GM10266 (cell line): ENCODE measurements around the gene PARP3.

Experiments used
- DNase-seq: peaks from one replicate; pipeline ENCODE4 v3.0.0; 2012; ENCODE audit errors: extremely low spot score
- CTCF ChIP-seq: IDR thresholded peaks from 2 replicates; pipeline ENCODE4 v1.5.1; 2012; ENCODE audit warnings: mild to moderate bottlenecking, low read depth; ENCODE audit not compliant: control insufficient read depth, insufficient read depth; ENCODE audit errors: missing control alignments

Gene PARP3

GRCh38 chr3:51978143-51978502 is 36.0 kb downstream of the PARP3 start:
- no peak for DNase-seq
- no peak for TF ChIP-seq CTCF

DNA sequence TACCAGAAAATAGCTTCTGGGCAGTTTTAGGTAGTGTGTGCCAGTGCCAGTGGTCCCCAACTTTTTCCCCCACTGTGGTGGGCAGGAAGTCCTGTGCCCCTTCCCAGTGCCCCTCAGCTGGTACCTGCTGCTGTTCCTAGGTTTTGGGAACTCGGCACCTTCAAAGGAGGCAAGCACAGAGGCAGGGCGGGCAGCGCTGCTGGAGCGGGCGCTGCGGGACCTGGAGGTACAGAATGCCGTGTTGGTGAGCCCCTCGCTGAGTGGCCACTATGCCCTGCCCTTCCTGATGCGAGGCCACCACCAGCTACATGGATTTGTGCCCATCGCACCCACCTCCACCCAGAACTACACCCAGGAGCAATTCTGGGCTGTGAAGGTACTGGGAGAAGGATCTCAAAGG is 38.1 kb downstream of the PARP3 start:
- no peak for DNase-seq
- no peak for TF ChIP-seq CTCF

DNA sequence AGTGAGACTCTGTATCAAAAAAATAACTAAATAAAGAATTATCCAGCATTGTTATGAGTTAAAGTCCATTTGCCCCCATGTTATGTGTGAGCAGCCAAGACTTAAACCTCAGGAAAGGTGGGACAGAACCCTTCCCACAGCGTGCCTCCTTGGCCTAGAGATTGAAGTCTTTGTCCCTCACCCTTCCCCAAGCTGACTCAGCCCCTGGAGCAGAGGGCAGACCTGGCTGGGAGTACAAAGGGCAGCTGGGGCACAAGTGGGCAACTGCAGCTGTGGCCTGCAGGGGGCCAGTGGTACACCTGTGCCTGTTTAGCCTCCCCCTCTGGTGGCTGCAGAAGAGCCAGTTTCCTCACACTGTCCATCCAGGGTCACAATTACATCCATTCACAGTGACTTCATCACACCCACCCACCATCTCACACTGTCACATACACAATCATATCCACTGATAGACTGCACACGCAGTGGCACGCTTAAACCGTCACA is 40.2 kb downstream of the PARP3 start:
- TF ChIP-seq CTCF: peak; percentile 60
- DNase-seq: peak; percentile 79

GRCh38 chr3:51982838-51983577 is 40.8 kb downstream of the PARP3 start, which contains the start of gene ACY1:
ACY1 (plus strand) TSS chr3:51983535; CDS start chr3:51984065, 530 bp downstream.
- TF ChIP-seq CTCF: no peak
- peak; percentile 97 for DNase-seq

DNA sequence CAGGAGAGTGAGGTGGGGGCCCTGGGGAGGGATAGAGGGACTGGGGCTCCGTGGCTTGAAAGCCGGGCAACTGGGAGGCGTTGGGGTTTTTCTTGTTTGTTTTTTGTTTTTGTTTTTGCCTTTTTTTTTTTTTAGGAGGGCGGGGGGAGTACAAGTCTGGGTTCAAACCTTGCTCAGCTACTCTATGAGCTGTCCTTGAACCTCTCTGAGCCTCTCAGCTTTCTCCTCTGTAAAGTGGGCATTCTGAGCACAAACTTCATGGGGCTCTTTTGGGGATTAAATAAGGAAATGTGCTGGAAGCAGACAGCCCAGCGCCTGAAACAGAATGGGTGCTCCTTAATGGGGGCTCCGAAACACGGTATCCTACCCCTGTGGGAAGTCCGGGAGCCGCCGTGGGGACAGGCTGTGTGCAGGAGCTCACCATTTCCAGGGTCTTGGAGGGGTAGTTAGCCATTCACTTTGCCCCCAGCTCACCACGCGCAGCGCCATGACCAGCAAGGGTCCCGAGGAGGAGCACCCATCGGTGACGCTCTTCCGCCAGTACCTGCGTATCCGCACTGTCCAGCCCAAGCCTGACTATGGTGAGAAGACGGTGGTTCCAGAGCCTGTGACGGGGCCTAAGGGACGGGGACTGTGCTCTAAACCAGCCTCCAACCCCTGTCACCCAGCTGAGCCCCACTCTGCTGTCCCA is 41.6 kb downstream of the PARP3 start:
- no peak for DNase-seq
- TF ChIP-seq CTCF: no peak

DNA sequence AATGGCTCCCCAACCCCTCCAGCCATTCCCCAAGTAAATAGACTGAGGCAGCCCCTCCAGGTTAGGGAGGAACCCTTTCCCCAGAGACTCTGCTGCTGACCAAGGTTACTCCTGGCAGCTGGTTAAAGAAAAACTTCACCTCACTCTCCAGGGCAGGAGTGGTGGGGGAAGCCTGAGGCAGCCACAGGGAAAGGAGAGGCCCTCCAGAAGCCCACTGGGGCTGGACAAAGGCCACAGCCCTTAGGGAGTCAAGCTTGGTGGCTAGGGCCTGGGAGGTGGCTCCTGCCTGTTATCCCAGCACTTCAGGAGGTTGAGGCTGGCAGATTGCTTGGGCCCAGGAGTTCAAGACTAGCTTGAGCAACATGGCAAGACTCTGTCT is 42.1 kb downstream of the PARP3 start:
- no peak for TF ChIP-seq CTCF
- DNase-seq: no peak

GRCh38 chr3:51985063-51985462 is 42.9 kb downstream of the PARP3 start:
- TF ChIP-seq CTCF: no peak

More at GRCh38 chr3:51985063-51985462, 42.9 kb downstream of the PARP3 start:
- no peak for DNase-seq
